ENCODE results near the gene BATF2.

DNA sequence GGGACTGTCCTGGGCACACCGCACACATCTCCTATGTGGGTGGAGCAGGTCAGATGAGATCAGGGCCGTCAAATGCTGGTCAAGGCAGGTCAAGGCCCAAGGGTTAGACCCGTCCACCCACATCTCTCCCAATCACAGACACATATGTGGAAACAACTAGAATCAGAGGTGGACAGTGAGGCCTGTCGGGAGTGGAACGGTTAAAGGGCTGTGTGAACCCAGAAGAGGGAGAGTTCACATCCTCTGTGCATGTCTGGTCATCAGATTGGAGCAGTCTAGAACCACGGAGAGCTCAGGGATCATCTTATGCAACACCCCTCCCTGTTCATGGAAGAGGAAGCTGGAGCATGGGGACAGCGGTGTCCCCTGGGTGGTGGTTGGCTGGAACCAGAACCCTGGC is 23.1 kb upstream of the BATF2 start:
- TF ChIP-seq ZNF274 (IDR thresholded peaks at IDR 0.05; ENCODE audit: low read depth, low read length) = no peak
- TF ChIP-seq YY1 (IDR thresholded peaks at IDR 0.05; ENCODE audit: insufficient read depth, insufficient read length) = no peak

All from NT2/D1 (cell line).